Testis (tissue), 3 donors: Measurements from ENCODE around the gene TBC1D1. TPM values are rescaled to one million over a fixed set of nuclear protein-coding genes. Genes with fewer than 3 reads are reported as not detected.
A peak's percentile ranks its signal among the peaks of the same experiment; 100 is the strongest.

Experiments
- DNase-seq: peaks from one replicate; pipeline ENCODE4 v3.0.0-alpha.2; 2019
- H3K27ac ChIP-seq, 2 donors: fragments of 200-600 bp; sonication (generic); one replicate each; pipeline ENCODE4 v1.5.1; 2019
- H3K27me3 ChIP-seq: fragments of 200-600 bp; sonication (generic); one replicate; pipeline ENCODE4 v1.5.1; 2019
- H3K36me3 ChIP-seq: fragments of 200-600 bp; sonication (generic); one replicate; pipeline ENCODE4 v1.5.1; 2017; ENCODE audit warnings: low read depth; ENCODE audit errors: missing control alignments
- H3K4me1 ChIP-seq: fragments of 200-600 bp; sonication (generic); one replicate; pipeline ENCODE4 v1.5.1; 2019
- H3K4me3 ChIP-seq, 2 donors: fragments of 200-600 bp; sonication (generic); one replicate each; pipeline ENCODE4 v1.5.1; 2017 to 2019
- H3K9me3 ChIP-seq: fragments of 200-600 bp; sonication (generic); one replicate; pipeline ENCODE4 v1.5.1; 2017
- POLR2A ChIP-seq: fragments of 450-650 bp; IDR thresholded peaks from one replicate; pipeline ENCODE4 v1.6.1; 2017; ENCODE audit warnings: antibody characterized with exemption, mild to moderate bottlenecking, moderate library complexity
- WGBS, 2 donors: methylation state at CpG; one replicate each; pipeline ENCODE4 v1.1.5; 2018; 5-methylcytosine and 5-hydroxymethylcytosine counted together
- intact Hi-C: fragments of 100-400 bp; cut with DNase I; formaldehyde crosslinking; loops from one replicate; pipeline ENCODE4 v1.15.1; 2023; ENCODE audit warnings: low total_unique reads
- polyA plus RNA-seq: library from polyadenylated mRNA; stranded (reverse); fragments of 350-450 nt; fragmentation: Illumina TruSeq; extraction: RNeasy Lipid Tissue Mini Kit (QIAGEN cat#74804); gene quantifications from one replicate; pipeline ENCODE4 v1.2.3, GENCODE V29; 2014; ENCODE audit warnings: low read depth, low replicate concordance; ENCODE audit not compliant: insufficient read depth
- total RNA-seq, 2 donors: library from RNA; depleted of rRNA; stranded (reverse); fragments of >200 nt; gene quantifications; one replicate each; pipeline ENCODE4 v1.2.3, GENCODE V29; 2016
- TF ChIP-seq, protein P1 (sequence below), 3 experiments: fragments of 450-650 bp in 2 of 3; fragments of 200-600 bp in 1 of 3; sonication (generic) in 1 of 3; IDR thresholded peaks; one replicate each; pipeline ENCODE4 v1.5.1; 2016 to 2019; ENCODE audit warnings: antibody characterized with exemption in 3 of 3, mild to moderate bottlenecking in 2 of 3, moderate library complexity in 1 of 3

Gene TBC1D1
- total and polyA plus RNA-seq, 3 donors from 2014 or later: 130 to 208 (median 167) TPM

- Histone ChIP-seq H3K9me3 (no peaks in the 10 kb centered on the region), H3K27ac (no peak overlapping the region), H3K36me3 (no peaks in the 10 kb centered on the region), H3K4me3 (no peak overlapping the region), H3K27me3 (no peaks in the 10 kb centered on the region), H3K4me1 (peaks cover 4% of the 10 kb centered on the region)
- no peak for DNase-seq
- WGBS, 2 donors: 41 to 52% methylated on average over 3 of the region's 3 CpGs
- intact Hi-C loops: loop anchor here (10.0 kb wide), 1 partner anchor 544 kb away; no protein-coding TSS in a partner anchor
- TF ChIP-seq POLR2A: no peak
- TF ChIP-seq, protein P1, sequence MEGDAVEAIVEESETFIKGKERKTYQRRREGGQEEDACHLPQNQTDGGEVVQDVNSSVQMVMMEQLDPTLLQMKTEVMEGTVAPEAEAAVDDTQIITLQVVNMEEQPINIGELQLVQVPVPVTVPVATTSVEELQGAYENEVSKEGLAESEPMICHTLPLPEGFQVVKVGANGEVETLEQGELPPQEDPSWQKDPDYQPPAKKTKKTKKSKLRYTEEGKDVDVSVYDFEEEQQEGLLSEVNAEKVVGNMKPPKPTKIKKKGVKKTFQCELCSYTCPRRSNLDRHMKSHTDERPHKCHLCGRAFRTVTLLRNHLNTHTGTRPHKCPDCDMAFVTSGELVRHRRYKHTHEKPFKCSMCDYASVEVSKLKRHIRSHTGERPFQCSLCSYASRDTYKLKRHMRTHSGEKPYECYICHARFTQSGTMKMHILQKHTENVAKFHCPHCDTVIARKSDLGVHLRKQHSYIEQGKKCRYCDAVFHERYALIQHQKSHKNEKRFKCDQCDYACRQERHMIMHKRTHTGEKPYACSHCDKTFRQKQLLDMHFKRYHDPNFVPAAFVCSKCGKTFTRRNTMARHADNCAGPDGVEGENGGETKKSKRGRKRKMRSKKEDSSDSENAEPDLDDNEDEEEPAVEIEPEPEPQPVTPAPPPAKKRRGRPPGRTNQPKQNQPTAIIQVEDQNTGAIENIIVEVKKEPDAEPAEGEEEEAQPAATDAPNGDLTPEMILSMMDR (IDR thresholded peaks at IDR 0.05): no peak
These were observed 290.4 kb downstream of the TBC1D1 start for GRCh38 chr4:38181286-38181685.

GRCh38 chr4:38182334-38182998, 291.6 kb downstream of the TBC1D1 start:
- no peaks in the 10 kb centered on the region for H3K36me3 ChIP-seq
- H3K27me3 ChIP-seq: no peaks in the 10 kb centered on the region
- H3K4me1 ChIP-seq: peaks cover 4% of the 10 kb centered on the region
- 68 to 82% methylated on average over 21 to 28 of the region's 40 CpGs for WGBS, 2 donors
- no peak for DNase-seq
- H3K27ac ChIP-seq: no peak overlapping the region
- intact Hi-C loops: loop anchor here (10.0 kb wide), 1 partner anchor 542 kb away; no protein-coding TSS in a partner anchor
- H3K4me3 ChIP-seq: peak overlapping the region; percentile 31 to 41
- H3K9me3 ChIP-seq: no peaks in the 10 kb centered on the region
- TF ChIP-seq POLR2A: no peak
- TF ChIP-seq, protein P1 (IDR thresholded peaks at IDR 0.05): no peak

GRCh38 chr4:38184404-38184803, 293.5 kb downstream of the TBC1D1 start:
- DNase-seq: no peak
- TF ChIP-seq, protein P1 (IDR thresholded peaks at IDR 0.05): no peak
- TF ChIP-seq POLR2A: no peak
- Histone ChIP-seq H3K27ac (no peak overlapping the region), H3K9me3 (no peaks in the 10 kb centered on the region), H3K4me1 (peaks cover 4% of the 10 kb centered on the region), H3K4me3 (no peak overlapping the region), H3K36me3 (no peaks in the 10 kb centered on the region), H3K27me3 (no peaks in the 10 kb centered on the region)
- WGBS, 2 donors: 65 to 78% methylated on average over 8 of the region's 8 CpGs
- intact Hi-C loops: loop anchor here (10.0 kb wide), 1 partner anchor 540 kb away; no protein-coding TSS in a partner anchor

- no peaks in the 10 kb centered on the region for H3K4me1 ChIP-seq
- H3K36me3 ChIP-seq: no peaks in the 10 kb centered on the region
- no peaks in the 10 kb centered on the region for H3K27me3 ChIP-seq
- no peaks in the 10 kb centered on the region for H3K9me3 ChIP-seq
- TF ChIP-seq, protein P1 (IDR thresholded peaks at IDR 0.05): no peak
- no peak for TF ChIP-seq POLR2A
- no peak overlapping the region for H3K4me3 ChIP-seq
- intact Hi-C loops: loop anchor here (10.0 kb wide), 1 partner anchor 539 kb away; no protein-coding TSS in a partner anchor
- DNase-seq: no peak
- no peak overlapping the region for H3K27ac ChIP-seq
- WGBS, 2 donors: 74 to 92% methylated on average over 5 of the region's 5 CpGs
These were observed 294.7 kb downstream of the TBC1D1 start for GRCh38 chr4:38185406-38186144.
